Breast epithelium (tissue), 3 donors: ENCODE measurements around the gene CHCHD1.

Source experiments
- POLR2AphosphoS5 ChIP-seq, 3 donors: sonication (generic); formaldehyde crosslinking; IDR thresholded peaks; one replicate each; pipeline ENCODE4 v1.6.1; 2017; ENCODE audit warnings: antibody characterized with exemption in 3 of 3
- TF ChIP-seq, protein P1 (sequence below), 3 donors: fragments of 450-650 bp; IDR thresholded peaks; one replicate each; pipeline ENCODE4 v1.5.1; 2016 to 2017; ENCODE audit warnings: antibody characterized with exemption in 3 of 3, mild to moderate bottlenecking in 3 of 3, moderate library complexity in 3 of 3

DNA sequence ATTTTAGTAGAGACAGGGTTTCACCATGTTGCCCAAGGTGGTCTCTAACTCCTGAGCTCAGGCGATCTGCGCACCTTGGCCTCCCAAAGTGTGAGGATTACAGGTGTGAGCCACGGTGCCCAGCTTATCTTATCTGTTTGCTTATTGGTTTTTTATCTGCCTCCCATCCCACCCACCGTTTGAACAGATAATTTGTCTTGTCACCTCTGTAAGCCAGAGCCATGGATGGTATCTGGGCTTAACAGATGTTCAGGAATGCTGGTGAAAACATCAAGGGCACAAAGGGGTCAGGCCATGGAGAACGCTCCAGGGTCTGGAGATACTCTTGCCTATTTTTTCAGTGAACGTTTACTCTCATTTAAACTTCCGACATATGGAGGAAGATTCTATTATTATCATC lies 41.5 kb downstream of the CHCHD1 start:
- TF ChIP-seq, protein P1, sequence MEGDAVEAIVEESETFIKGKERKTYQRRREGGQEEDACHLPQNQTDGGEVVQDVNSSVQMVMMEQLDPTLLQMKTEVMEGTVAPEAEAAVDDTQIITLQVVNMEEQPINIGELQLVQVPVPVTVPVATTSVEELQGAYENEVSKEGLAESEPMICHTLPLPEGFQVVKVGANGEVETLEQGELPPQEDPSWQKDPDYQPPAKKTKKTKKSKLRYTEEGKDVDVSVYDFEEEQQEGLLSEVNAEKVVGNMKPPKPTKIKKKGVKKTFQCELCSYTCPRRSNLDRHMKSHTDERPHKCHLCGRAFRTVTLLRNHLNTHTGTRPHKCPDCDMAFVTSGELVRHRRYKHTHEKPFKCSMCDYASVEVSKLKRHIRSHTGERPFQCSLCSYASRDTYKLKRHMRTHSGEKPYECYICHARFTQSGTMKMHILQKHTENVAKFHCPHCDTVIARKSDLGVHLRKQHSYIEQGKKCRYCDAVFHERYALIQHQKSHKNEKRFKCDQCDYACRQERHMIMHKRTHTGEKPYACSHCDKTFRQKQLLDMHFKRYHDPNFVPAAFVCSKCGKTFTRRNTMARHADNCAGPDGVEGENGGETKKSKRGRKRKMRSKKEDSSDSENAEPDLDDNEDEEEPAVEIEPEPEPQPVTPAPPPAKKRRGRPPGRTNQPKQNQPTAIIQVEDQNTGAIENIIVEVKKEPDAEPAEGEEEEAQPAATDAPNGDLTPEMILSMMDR (IDR thresholded peaks at IDR 0.05), result no peak
- no peak for TF ChIP-seq POLR2AphosphoS5 (IDR thresholded peaks at IDR 0.05)
